TTC549 (cell line): ENCODE data around the gene SH3YL1.
A peak's percentile ranks its signal among the peaks of the same experiment; 100 is the strongest.

Experiments used
- FAIRE-seq: peaks from 2 replicates; lab custom pipeline; 2012; peaks lifted over from hg19 to GRCh38; lab: Jason Lieb, UNC

Gene SH3YL1

GRCh38 chr2:257842-258241 lies 6.0 kb downstream of the SH3YL1 start:
- FAIRE-seq: no peak

DNA sequence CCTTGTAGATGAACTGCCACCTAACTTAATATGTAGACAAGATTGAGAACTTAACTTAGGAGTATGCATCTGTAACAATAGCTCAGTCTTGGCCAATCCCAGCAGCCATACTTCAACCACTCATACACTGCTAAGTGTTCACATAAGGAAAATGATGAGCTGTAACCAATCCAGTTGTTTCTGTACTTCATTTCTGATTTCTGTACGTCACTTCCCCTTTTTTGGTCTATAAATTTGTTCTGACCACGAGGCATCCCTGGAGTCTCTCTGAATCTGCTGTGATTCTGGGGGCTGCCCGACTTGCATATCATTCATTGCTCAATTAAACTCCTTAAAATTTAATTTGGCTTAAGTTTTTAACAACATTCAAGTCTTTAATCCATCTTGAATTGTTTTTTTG lies 6.4 kb downstream of the SH3YL1 start:
- no peak for FAIRE-seq

- no peak for FAIRE-seq
Observed at GRCh38 chr2:256094-256493, 7.7 kb downstream of the SH3YL1 start.

GRCh38 chr2:255195-255594 lies 8.6 kb downstream of the SH3YL1 start:
- FAIRE-seq: no peak

DNA sequence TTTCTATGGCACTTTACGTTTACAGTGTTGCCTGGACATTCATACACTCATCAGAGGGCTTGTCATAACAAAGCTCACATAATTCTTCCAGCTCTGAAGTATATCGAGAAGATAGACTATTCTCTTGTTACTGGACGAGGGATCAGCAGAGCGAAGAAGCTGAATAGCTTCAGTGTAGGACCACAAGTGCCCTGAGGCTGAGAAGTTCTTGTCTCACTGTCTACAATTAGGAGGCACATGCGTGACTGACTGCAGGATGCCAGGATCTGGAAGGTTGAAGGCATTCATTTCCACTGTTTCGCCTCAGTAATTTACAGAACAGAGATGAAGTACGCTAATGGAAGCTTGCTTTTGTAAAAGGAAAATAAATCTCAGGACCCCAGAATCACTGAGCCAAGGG lies 9.6 kb downstream of the SH3YL1 start:
- no peak for FAIRE-seq

DNA sequence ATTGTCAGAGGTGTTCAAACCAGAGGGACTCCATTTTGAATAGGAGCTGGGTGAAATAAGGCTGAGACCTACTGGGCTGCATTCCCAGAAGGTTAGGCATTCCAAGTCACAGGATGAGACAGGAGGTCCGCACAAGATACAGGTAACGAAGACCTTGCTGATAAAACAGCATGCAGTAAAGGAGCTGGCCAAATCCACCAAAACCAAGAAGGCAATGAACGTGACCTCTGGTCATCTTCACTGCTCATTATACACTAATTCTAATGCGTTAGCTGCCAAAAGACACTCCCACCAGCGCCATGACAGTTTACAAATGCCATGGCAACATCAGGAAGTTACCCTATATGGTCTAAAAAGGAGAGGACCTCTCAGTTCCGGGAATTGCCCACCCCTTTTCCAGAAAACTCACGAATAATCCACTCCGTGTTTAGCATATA lies 10.6 kb downstream of the SH3YL1 start:
- FAIRE-seq: no peak

- FAIRE-seq: no peak
Observed at GRCh38 chr2:252001-252602, 11.7 kb downstream of the SH3YL1 start.

- FAIRE-seq: no peak
Observed at GRCh38 chr2:249538-250042, 14.2 kb downstream of the SH3YL1 start.

- FAIRE-seq: no peak
Observed at GRCh38 chr2:248724-249123, 15.1 kb downstream of the SH3YL1 start.

- FAIRE-seq: peak; percentile 13
Observed at GRCh38 chr2:246489-247144, 17.2 kb downstream of the SH3YL1 start.

DNA sequence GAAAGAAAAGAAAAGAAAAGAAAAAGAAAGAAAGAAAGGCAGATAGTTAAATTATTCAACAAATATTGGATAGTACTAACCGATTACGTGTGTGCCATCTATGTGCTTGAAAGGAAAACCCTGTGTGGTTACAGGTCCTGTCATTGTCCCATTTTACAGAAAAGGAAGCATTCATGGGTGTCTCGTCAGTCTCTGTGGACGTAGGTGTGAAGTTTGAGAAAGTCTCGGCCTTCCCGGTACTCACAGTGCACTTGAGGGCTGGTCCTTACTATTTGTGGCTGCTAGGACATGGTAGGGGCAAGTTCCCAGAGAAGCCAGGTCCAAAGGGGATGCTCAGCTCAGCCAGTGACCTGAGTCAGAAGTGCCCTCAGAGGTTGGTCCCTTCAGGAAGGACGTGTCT lies 19.3 kb downstream of the SH3YL1 start:
- FAIRE-seq: no peak

DNA sequence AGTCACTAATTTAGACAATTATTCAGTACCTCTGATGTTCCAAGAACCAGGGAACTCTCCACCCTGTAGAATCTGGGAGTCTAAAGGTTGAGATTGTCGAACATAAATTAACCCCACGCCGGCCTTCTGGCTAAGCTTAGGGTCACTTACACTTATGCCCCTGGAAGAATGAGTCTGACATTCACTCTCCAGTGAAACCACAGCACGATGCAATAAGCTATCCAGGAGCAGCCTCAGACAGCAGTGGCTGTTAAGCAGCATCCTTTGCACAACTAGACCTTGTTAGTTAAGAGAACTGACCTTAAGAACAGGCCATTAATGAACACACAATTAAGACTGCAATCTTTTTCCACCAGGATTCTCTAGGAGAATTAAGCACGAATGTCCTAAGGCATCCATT lies 25.0 kb downstream of the SH3YL1 start:
- FAIRE-seq: no peak

DNA sequence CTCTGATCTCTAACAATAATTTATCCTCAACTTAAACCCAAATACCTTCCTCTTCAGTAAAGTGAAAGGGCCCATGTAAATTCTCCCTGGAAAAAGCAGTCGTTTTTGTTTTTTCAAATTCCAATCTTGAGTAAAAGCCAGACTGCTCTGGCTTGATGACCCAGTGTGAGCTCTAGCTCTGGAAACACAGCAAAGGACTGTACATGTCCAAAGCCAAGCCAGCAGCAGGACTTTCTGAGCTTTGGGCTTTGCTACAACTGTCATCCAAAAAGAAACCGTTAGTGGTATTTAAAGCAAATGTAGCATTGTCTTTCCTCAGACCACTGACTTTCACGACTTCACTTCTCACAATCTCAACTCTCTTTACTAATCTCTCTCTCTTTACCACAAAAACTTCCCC lies 25.4 kb downstream of the SH3YL1 start:
- FAIRE-seq: no peak

GRCh38 chr2:237878-238277 lies 26.0 kb downstream of the SH3YL1 start:
- no peak for FAIRE-seq

- FAIRE-seq: no peak
Observed at GRCh38 chr2:236993-237539, 26.8 kb downstream of the SH3YL1 start.

- FAIRE-seq: no peak
Observed at GRCh38 chr2:234421-234820, 29.4 kb downstream of the SH3YL1 start.

DNA sequence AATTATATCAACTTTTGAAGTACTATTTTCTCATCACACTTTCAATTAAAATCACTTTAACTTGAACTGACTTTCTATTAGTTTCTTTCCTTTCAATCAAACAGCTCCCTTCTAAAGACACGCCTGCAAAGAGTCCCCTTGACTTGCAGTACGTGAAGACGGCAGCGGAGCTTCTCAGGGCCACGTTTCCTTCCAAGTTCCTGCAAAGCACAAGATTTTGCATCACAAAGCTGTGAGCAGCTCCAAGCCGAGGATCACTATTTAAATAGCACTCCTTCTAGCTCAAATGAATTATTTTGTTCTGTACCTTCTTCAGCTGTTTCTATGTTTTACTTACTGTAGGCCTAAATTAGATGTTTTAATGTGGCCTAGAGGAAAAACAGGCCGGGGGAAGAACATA lies 30.8 kb downstream of the SH3YL1 start:
- FAIRE-seq: no peak

- peak; percentile 74 for FAIRE-seq
Observed at GRCh38 chr2:231521-232185, 32.2 kb downstream of the SH3YL1 start.

- no peak for FAIRE-seq
Observed at GRCh38 chr2:228518-229278, 35.1 kb downstream of the SH3YL1 start.

GRCh38 chr2:228115-228514 lies 35.7 kb downstream of the SH3YL1 start:
- FAIRE-seq: no peak

DNA sequence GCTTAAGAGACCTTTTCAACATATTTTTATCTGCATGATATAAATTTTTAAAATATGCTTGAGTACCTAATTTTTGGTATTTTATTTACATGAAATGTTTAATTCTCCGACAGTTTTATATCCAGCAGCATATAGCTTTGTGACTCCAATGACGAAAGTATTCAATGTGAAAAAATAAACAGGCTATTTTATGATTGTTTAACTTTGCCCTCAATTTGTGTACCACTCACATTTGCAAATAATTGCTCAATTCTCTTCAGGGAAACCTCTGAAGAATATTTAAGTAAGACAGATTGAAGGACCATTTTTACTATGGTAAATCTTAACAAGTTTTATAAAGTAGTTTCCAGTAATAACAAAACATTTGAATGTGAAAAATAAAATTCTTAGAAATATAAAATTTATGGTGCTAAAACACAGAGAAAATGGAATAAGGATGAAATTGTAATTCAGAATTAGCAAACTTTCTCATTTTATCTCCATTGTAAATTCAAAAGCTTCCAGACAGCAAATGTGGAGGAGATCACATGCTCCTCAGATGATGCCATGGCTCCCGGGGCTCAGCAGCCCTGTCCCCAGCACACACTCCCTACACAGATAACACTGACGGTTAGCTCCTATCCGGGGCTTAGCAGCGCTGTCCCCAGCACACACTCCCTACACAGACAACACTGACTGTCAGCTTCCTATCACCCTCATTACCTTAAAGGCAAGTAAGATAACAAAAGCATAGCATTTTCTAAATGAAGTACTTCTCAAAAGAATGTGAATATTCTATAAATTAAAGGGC lies 39.7 kb downstream of the SH3YL1 start:
- no peak for FAIRE-seq

GRCh38 chr2:223451-223850 lies 40.4 kb downstream of the SH3YL1 start:
- FAIRE-seq: no peak
